Right lobe of liver (tissue), 4 donors: Measurements from ENCODE around the gene PTCH2.

Experiments
- POLR2A ChIP-seq: fragments of 450-650 bp; IDR thresholded peaks from one replicate; pipeline ENCODE4 v1.6.1; 2017; ENCODE audit warnings: antibody characterized with exemption, mild to moderate bottlenecking
- TF ChIP-seq, protein P1 (sequence below), 4 donors: fragments of 200-600 bp in 3 of 4; fragments of 450-650 bp in 1 of 4; IDR thresholded peaks; one replicate each; pipeline versions ENCODE4 v1.5.1 to v1.8.0; 2016 to 2022; ENCODE audit warnings: antibody characterized with exemption in 4 of 4, mild to moderate bottlenecking in 2 of 4
- donor health status: DM: no; HTN: no; CAD: no.
- donor health status: DM: no; HTN: no; CAD: no.
- donor health status: DM: no; HTN: yes; CAD: no.

DNA sequence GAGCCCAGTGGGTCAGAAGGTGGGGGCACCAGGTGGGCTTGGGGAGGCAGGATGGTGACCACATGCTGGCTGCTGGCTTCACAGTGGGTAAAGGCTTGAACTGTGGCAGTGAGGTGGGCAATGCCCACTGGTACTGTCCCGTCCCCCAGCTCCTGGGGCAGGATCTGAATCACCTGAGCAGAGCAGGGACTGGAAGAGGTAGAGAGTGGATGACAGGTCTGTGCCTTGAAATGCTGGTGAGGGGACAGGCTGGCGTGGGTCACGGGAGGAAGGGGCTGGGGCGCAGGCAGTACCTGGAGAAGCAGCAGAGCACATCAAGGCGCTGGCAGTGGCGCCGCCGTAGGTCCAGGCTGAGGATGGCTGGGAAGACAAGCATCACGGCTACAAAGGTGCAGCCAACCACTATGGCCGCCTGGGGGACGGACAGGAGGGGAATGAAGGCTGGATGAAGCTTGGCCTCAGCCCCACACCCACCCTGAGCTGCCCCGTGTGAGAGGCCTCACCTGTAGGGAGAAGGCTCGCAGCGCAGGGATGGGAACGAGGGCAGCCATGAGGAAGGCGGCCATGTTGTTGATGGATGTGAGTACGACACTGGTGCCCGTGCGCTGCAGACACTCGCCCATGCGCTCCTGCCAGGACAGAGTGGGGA, 14.9 kb downstream of the PTCH2 start:
- TF ChIP-seq, protein P1, sequence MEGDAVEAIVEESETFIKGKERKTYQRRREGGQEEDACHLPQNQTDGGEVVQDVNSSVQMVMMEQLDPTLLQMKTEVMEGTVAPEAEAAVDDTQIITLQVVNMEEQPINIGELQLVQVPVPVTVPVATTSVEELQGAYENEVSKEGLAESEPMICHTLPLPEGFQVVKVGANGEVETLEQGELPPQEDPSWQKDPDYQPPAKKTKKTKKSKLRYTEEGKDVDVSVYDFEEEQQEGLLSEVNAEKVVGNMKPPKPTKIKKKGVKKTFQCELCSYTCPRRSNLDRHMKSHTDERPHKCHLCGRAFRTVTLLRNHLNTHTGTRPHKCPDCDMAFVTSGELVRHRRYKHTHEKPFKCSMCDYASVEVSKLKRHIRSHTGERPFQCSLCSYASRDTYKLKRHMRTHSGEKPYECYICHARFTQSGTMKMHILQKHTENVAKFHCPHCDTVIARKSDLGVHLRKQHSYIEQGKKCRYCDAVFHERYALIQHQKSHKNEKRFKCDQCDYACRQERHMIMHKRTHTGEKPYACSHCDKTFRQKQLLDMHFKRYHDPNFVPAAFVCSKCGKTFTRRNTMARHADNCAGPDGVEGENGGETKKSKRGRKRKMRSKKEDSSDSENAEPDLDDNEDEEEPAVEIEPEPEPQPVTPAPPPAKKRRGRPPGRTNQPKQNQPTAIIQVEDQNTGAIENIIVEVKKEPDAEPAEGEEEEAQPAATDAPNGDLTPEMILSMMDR (IDR thresholded peaks at IDR 0.05) = no peak
- no peak for TF ChIP-seq POLR2A
